Epithelial cell of proximal tubule (primary cell): ENCODE measurements around the gene PLEKHJ1. TPM values are rescaled to one million over a fixed set of nuclear protein-coding genes. Genes with fewer than 3 reads are reported as not detected.

ENCODE experiments used
- DNase-seq: peaks from one replicate; pipeline ENCODE4 v3.0.0-alpha.2; 2011; ENCODE audit warnings: low read depth
- H3K4me3 ChIP-seq: 2 replicates; pipeline ENCODE4 v1.5.1; 2011; ENCODE audit warnings: low read depth, mild to moderate bottlenecking, low read length
- CTCF ChIP-seq: conservative IDR thresholded peaks from 2 replicates; pipeline ENCODE4 v1.5.1; 2012; ENCODE audit warnings: low read depth, mild to moderate bottlenecking, low read length
- total RNA-seq: library from RNA; depleted of rRNA; stranded (reverse); fragments of >200 nt; gene quantifications from 2 replicates; pipeline ENCODE4 v1.2.3, GENCODE V29; 2015

The PLEKHJ1 gene
- total RNA-seq, 1 donor from 2014 or later = 167 TPM

DNA sequence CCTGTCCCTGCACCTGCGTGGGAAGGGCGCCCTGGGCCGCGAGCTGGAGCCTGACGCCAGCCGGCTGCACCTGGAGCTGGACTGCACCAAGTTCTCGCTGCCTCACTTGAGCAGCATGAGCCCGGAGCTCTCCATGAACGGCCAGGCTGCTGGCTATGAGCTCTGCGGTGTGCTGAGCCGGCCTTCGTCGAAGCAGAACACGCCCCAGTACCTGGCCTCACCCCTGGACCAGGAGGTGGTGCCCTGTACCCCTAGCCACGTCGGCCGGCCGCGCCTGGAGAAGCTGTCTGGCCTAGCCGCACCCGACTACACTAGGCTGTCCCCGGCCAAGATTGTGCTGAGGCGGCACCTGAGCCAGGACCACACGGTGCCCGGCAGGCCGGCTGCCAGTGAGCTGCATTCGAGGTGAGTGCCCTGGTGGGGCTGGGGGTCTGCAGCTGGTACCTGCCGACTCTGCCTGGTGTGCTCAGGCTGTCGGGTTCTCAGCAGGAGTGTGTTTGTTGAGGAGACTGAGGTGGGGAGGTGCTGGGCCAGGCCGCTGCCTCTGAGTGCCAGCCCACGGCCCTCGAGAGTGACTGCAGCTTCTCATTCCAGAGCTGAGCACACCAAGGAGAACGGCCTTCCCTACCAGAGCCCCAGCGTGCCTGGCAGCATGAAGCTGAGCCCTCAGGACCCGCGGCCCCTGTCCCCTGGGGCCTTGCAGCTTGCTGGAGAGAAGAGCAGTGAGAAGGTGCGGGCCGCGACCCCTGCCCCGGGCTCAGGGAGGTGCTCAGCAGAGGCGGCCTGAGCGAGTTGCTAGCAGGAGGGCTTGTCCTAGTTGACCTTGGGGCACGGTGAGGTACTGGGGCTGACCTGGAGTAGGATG lies 19.5 kb downstream of the PLEKHJ1 start:
- H3K4me3 ChIP-seq = no peak overlapping the region
- TF ChIP-seq CTCF = no peak
- DNase-seq = no peak

DNA sequence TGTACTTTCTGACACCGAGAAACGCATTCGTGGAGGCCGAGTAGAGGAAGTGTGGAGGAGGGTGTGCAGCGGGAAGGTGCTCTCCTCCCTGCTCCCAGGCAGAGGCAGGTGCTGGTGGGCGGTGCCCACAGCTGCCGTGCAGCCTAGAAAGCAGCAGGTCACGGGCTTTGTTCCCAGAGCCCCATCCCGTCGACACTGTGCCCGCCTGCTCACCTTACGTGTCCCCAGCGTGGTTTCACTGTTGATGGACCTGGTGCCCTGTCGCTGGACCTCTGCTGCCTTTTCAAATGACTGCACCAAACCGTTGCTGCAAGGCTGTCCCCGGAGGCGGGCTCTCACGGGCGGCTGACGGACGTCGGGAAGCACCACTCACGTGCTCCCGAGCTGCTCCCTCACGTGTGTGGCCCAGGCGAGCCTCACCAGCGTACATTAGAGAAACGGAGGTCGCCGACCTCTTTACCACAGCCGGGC lies 20.8 kb downstream of the PLEKHJ1 start:
- no peak for DNase-seq
- H3K4me3 ChIP-seq = no peak overlapping the region
- TF ChIP-seq CTCF = no peak

- no peak overlapping the region for H3K4me3 ChIP-seq
- no peak for DNase-seq
- no peak for TF ChIP-seq CTCF
Measured at GRCh38 chr19:2214251-2214650, 21.9 kb downstream of the PLEKHJ1 start.

GRCh38 chr19:2213799-2214198 lies 22.3 kb downstream of the PLEKHJ1 start:
- TF ChIP-seq CTCF = no peak
- H3K4me3 ChIP-seq = no peak overlapping the region
- DNase-seq = no peak

DNA sequence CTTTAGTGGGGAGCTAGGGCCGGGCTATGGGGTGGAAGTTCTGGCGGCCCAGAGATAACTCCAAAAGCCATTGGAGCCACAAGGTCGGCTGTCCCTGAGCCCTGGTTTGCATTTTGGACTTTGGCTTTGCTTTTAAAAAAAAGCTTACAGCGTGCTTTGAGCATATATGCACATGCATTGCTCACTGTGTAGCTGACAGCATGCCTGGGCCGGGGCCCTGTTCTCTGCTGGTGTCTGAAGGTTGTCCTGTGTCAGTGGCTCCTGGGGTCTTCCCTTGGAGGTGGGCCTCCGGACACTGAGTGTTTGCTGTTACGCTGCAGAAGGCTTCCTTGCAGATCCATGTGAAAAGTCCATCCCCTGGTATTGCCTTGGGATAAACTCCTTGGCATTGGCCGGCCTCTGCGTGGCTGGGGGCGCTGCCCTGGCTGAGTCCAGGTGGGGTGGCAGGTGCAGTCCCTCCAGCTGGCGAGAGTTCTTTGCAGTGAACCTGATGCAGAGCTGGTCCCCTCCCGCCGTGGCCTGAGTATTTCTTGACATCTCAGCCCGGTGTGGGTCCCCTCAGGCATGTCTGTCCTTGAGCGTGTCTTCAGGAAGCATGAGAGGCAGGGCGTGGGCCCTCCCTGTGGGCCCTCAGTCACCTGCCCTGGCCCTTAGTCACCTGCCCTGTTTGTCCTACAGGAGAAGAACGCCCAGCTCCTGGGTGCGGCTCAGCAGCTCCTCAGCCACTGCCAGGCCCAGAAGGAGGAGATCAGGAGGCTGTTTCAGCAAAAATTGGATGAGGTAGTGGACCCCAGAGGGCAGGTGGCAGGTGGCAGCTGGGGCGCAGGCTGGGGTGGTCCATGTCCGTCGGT lies 23.0 kb downstream of the PLEKHJ1 start:
- H3K4me3 ChIP-seq = no peak overlapping the region
- TF ChIP-seq CTCF = no peak
- DNase-seq = no peak

DNA sequence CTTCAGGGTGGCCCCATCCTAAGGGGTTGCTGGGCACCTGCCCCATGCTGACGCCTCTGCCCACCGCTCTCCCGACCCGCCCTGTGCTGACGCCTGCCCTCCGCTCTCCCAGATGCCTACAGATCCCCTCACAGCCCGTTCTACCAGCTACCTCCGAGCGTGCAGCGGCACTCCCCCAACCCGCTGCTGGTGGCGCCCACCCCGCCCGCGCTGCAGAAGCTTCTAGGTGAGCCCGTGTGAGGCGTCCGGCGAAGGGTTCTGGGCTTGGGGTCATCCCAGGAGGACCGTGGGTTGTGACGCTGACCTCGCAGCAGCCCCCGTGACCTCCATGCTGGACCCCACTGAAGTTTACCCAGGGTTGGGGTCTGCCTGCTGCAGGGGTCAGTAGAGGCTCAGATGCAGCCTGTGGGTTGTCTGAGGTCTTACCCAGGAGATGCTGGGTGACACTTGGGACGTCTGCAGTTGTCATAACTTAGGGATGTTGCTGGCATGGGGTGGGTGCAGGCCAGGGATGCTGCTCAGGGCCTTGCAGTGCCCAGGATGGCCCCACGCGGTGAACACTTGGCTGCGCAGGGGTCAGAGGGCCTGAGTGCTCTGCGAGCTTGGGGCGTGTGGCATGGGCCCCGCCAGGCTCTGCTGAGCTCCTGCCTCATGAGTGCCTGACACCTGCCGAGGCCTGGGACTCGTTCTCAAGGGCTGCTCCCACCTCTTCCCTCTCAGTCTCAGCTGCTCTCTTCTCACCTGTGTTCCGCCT lies 25.0 kb downstream of the PLEKHJ1 start:
- TF ChIP-seq CTCF = no peak
- no peak overlapping the region for H3K4me3 ChIP-seq
- no peak for DNase-seq
